Head of caudate nucleus (tissue), 42 donors: ENCODE data around the gene DCUN1D3.
A peak's percentile ranks its signal among the peaks of the same experiment; 100 is the strongest.
"Not testable (repeated sequence)": the region's sequence is repeated elsewhere in the genome, so short reads cannot be mapped to it uniquely, and the experiment has no call there.

ENCODE experiments used
- DNase-seq, 42 donors: peaks; one replicate each; pipeline versions ENCODE4 v3.0.0 to v3.0.0-alpha.2; 2020 to 2021; ENCODE audit warnings: mixed read lengths in 7 of 42
- intact Hi-C: fragments of 100-400 bp; cut with DNase I; formaldehyde crosslinking; loops from one replicate; pipeline ENCODE4 v1.15.0; 2022

Gene DCUN1D3

DNA sequence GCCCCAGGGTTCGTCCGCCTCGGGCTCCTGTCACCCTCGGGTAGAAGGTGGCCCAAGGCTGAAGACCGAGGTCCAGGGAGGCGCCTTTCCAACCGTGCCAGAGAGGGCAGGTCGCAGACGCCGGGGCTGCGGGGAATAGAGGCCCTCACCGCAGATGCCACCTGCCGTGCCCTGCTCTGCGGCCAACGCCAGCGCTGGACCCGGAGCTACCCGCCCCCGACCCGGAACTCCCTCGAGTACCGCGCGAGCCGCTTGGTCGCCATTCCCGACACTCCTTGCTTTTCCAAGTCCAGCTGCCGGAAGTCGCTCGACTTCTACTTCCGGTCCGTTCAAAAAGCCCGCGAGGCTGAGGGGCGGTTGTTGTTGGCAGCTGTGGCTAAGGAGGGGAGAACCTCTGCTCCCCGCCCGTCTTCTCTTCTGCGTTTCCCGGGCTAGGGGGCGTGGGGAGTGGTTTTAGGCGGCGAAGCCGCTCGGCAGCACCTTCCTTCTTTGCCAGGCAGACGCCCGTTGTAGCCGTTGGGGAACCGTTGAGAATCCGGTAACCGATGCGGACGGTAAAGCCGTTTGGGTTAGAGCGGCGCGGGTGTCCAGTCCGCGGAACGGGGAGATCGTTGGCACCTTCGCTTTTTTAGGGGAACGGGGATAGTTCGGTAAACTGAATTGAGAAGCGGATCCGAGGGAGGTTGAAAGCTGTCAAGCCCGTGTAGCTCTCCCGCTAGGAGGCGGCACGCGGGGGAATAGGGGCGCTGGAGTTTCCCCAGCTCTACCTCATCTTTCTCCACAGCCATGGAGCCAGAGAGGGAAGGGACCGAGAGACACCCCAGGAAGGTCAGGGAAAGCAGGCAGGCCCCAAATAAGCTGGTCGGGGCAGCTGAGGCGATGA lies 93.7 kb downstream of the DCUN1D3 start, which contains the start of the genes ERI2 and REXO5:
Gene ERI2, minus strand, starts transcription at position 305 of the 883 bp plus-strand sequence. Its CDS starts 42 bp downstream, at position 263.
Gene REXO5, plus strand, starts transcription at position 360 of the 883 bp plus-strand sequence. Its CDS starts 427 bp downstream, at position 787.
- intact Hi-C loops: no loop called here

DNA sequence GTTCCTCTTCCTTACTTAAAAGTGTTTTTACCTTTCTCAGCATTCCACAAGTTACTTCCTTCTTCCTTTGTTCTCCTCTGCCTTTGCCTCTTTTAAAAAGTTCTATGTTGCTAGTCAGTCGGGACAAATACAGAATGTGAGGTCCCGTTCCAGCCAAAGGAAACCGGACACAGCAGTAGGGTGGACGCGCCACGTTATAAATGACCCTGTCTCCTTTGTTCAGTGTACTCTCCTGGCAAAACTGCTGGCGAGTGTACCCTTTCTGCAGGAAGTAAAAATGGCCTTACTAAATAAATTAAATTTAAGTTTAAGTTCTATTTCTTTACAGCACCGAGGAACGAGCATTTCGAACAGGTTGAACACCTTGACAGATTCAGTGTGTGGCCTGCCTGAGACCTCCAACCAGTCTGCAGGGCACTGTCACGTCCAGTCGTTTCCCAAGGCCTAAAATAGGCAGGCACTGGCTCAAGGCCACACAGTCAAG lies 94.4 kb downstream of the DCUN1D3 start:
- DNase-seq: peak in 3 of 42 donors; percentile 1 to 8 (median 8)
- intact Hi-C loops: not testable (repeated sequence)

More for the DNA sequence above, 93.7 kb downstream of the DCUN1D3 start, which contains the start of the genes ERI2 and REXO5:
- peak; percentile 85 to 95 (median 90) for DNase-seq
